Measurements from ENCODE around the gene SYT3. TPM values are rescaled to one million over a fixed set of nuclear protein-coding genes. Genes with fewer than 3 reads are reported as not detected.

Gene SYT3
- total RNA-seq, 1 experiment from 2014 or later, result not detected

DNA sequence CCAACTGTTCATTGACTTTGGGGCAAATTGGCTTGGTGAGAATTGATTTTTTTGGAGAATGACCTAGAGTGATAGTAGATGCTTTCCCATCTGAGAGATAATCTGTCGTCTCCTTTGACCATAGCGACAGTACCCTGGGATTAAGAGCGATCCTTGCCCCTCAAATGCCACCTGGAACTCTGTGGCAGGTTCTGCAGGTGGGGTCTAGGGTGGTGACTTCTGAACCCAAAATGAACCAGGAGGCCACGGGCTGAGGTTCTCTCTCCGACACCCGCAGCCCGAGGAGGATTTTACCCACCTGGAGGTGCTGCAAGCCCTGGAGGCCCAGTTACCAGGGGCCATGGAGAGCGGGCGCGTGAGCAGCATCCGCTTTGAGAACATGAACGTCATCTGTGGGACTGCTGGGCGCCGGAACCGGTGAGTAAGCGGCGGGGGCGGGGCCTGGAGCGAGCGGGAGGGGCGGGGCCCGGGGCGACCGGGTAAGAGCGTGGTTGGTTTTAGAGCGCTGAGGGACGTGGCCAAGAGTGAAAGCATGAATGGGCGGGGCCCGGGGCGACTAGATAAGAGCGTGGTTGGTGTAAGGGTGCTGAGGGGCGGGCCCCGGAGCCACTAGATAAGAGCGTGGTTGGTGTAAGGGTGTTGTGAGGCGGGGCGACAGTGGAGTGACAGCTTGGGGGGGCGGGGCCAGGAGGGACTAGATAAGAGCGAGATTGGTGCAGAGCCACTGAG, 18.2 kb upstream of the SYT3 start:
- Histone ChIP-seq H3K36me3 (no peaks in the 10 kb centered on the region), H3K27ac (no peak overlapping the region), H3K27me3 (replicated peaks) (peaks cover 27% of the 10 kb centered on the region), H3K4me3 (no peak overlapping the region), H3K9me3 (replicated peaks) (peaks cover 12% of the 10 kb centered on the region), H3K4me1 (replicated peaks) (no peaks in the 10 kb centered on the region)
- peak; percentile 18 to 68 for DNase-seq (ENCODE audit: low read depth in 1 of 2, low spot score in 2 of 2)

- H3K4me3 ChIP-seq, result no peak overlapping the region
- H3K9me3 ChIP-seq (replicated peaks), result peaks cover 12% of the 10 kb centered on the region
- no peaks in the 10 kb centered on the region for H3K36me3 ChIP-seq
- H3K27me3 ChIP-seq (replicated peaks), result peaks cover 30% of the 10 kb centered on the region
- no peaks in the 10 kb centered on the region for H3K4me1 ChIP-seq (replicated peaks)
- no peak for DNase-seq (ENCODE audit: low read depth in 1 of 2, low spot score in 2 of 2)
- H3K27ac ChIP-seq, result no peak overlapping the region
Observed at GRCh38 chr19:50657222-50657669, 17.6 kb upstream of the SYT3 start.

DNA sequence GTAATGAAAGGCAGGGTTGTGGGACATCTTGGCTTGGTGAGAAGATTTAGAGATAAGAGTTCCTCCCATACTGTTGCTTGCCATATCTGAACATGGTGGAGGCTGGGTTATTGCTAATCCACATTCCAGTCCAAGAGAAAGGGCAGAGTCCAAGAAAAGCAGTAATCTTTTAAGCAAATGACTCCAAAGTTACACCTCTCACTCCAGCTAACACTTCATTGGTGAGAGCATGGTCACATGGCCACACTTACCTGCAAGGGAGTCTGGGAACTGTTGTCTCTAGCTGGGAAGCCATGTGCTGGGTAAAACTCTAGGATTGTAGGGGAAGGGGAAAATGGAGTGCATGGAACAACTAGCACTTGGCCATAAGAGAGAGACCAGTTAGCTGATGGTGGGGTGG, 15.2 kb upstream of the SYT3 start:
- no peak for DNase-seq (ENCODE audit: low read depth in 1 of 2, low spot score in 2 of 2)
- no peak overlapping the region for H3K27ac ChIP-seq
- H3K9me3 ChIP-seq (replicated peaks), result peaks cover 12% of the 10 kb centered on the region
- no peak overlapping the region for H3K4me3 ChIP-seq
- no peaks in the 10 kb centered on the region for H3K36me3 ChIP-seq
- no peaks in the 10 kb centered on the region for H3K4me1 ChIP-seq (replicated peaks)
- H3K27me3 ChIP-seq (replicated peaks), result peaks cover 24% of the 10 kb centered on the region

DNA sequence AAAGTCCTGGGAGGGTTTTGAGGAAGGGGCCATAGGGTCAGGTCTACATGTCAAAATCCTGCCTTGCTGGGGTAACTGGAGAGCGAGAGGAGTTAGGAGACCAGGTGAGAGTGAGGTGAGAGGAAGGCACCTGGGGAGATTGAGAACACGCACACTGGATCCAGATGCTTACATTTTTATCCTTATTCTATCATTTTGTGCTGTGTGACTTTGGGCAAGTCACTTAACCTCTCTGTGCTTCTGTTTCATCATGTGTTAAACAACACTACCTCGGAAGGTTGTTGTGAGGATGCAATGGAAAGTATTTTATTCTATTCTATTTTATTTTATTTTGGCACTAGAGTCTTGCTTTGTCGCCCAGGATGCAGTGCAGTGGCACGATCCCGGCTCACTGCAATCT, 13.0 kb upstream of the SYT3 start:
- Histone ChIP-seq H3K9me3 (replicated peaks) (peaks cover 5% of the 10 kb centered on the region; the same call in 1 of the 2 replicates), H3K4me1 (replicated peaks) (no peaks in the 10 kb centered on the region), H3K27ac (no peak overlapping the region), H3K4me3 (no peak overlapping the region), H3K27me3 (replicated peaks) (peaks cover 14% of the 10 kb centered on the region), H3K36me3 (no peaks in the 10 kb centered on the region)
- no peak for DNase-seq (ENCODE audit: low read depth in 1 of 2, low spot score in 2 of 2)

DNA sequence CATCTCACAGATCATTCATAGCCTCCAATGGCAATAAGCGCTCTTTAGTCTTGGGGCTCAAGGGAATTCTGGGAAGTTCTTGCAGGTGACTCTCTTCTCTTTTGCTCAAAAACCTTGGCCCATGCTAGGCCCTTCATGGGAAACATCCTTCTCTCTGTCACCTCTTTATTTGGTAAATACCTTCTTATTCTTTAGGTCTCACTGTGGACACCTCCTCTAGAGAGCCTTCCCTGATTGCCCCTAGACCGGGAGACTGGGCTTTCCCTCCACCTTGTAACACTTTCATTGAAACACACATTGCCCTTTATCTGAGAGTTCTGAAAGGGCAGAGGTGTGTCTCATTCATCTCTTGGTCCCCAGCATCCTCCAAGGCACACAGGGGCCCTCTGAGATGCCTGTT, 11.5 kb upstream of the SYT3 start:
- no peaks in the 10 kb centered on the region for H3K36me3 ChIP-seq
- H3K27me3 ChIP-seq (replicated peaks), result peaks cover 9% of the 10 kb centered on the region
- H3K4me1 ChIP-seq (replicated peaks), result no peaks in the 10 kb centered on the region
- no peak for DNase-seq (ENCODE audit: low read depth in 1 of 2, low spot score in 2 of 2)
- 0 out of 2 replicates have a peak, but pooled peaks cover 2% of the 10 kb centered on the region for H3K9me3 ChIP-seq (replicated peaks)
- no peak overlapping the region for H3K4me3 ChIP-seq
- no peak overlapping the region for H3K27ac ChIP-seq

DNA sequence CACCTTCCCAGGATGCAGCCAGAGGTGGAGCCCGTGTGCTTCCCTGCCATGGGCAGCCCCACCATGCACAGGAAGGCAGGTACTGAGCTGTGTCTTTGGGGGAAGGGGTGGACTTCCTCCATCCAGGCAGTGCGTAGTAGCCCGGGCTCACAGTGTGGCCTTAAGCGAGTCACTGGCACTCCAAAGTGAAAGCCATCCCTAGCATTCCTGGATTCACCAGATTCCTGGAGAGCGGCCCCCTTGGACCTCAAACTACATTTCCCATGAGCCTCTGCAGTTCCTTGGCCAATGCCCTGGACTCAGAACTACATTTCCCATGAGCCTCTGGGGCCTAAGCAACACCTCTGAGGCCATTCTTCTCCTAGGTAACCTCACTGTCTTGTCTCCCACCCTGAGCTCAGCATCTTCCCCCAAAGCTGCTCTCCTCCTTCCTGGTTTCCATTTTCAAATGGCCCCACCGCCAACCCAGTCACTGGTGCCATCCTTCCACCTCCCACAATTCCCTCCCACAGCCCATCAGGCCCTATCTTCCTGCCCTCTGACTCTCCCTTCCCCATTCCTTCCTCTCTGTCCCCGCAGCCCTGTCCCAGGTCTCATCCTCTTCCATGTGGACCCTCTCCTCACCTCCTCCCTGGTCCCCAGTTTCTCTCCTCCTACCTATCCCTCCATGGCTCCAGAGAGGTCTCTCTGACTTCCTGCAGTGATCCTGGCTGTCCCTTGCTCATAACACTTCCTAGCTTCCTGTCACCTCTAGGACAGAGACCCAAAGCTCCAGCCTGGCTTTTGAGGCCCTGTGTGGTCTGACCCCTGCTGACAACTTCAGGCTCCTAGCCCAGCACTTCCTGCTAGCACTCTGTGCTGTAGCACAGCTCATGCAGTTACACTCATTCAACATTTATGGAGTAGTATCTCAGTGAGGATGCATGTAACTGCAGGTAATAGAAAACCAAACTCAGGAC, 10.0 kb upstream of the SYT3 start, which contains the start of gene C19orf81:
TSS of gene C19orf81 (plus strand) at position 13 of the 959 bp plus-strand sequence. CDS start at position 13, 0 bp downstream.
- 0 out of 2 replicates have a peak, but pooled peaks cover 2% of the 10 kb centered on the region for H3K9me3 ChIP-seq (replicated peaks)
- H3K27me3 ChIP-seq (replicated peaks), result peaks cover 9% of the 10 kb centered on the region
- H3K4me3 ChIP-seq, result no peak within 1 kb of the TSS
- no peaks in the 10 kb centered on the region for H3K36me3 ChIP-seq
- H3K27ac ChIP-seq, result no peak within 1 kb of the TSS
- no peak for DNase-seq (ENCODE audit: low read depth in 1 of 2, low spot score in 2 of 2)
- H3K4me1 ChIP-seq (replicated peaks), result no peaks in the 10 kb centered on the region

DNA sequence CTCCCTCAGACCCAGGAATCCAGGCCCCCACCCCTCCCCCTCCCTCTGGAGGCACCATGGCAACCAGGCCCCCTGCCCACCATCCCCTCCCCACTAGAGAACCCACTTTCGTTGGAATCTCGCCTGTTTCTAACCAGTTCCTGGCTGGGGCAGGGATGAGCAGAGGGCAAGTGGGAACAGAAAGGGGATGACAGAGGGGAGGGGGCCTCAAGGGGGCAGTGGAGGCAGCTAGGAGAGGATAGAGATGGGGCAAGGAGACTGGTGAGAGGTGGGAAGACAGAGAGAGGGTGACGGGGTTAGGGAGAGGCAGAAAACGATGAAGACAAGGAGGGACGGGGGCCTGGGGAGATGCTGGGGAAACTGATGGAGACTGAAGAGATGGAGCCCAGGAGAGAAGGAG, 9.0 kb upstream of the SYT3 start:
- DNase-seq (ENCODE audit: low read depth in 1 of 2, low spot score in 2 of 2), result no peak
- no peak overlapping the region for H3K4me3 ChIP-seq
- peaks cover 9% of the 10 kb centered on the region for H3K27me3 ChIP-seq (replicated peaks)
- H3K9me3 ChIP-seq (replicated peaks), result 0 out of 2 replicates have a peak, but pooled peaks cover 2% of the 10 kb centered on the region
- H3K36me3 ChIP-seq, result no peaks in the 10 kb centered on the region
- H3K4me1 ChIP-seq (replicated peaks), result no peaks in the 10 kb centered on the region
- no peak overlapping the region for H3K27ac ChIP-seq

DNA sequence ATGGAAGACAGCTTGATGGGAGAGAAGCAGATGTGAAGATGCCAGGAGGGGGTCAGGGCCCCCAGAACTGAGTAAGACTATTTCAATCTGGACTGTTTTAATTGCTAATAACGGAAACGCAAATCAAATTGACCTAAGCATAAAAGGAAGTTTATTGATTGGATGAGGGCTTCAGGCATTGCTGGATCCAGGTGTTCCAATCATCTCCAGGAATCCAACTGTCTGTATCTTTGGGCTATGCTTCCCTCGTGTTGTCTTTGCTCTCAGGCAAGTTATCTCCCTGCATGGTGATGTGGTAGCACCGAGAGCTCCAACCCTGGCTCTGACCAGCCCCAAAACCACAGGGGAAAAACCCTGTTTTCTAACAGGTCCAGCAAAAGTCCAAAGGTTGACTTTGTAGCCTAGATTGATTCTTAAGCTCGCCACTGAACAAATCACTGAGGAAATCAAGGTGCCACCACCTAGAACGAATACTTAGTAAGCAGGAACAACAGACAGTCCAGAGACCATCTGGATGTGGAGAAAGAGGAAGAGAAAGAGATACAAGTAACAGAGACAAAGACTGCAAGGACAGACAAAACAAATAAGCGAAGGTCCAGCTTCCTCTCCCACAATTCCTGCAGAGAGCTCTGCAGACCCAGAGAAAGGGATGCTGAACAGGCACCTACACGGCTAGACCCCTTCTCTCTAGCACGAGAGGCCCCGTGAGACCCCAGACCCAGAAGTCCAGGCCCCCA, 8.4 kb upstream of the SYT3 start:
- Histone ChIP-seq H3K36me3 (no peaks in the 10 kb centered on the region), H3K27me3 (replicated peaks) (peaks cover 9% of the 10 kb centered on the region), H3K27ac (no peak overlapping the region), H3K4me3 (no peak overlapping the region), H3K9me3 (replicated peaks) (0 out of 2 replicates have a peak, but pooled peaks cover 2% of the 10 kb centered on the region), H3K4me1 (replicated peaks) (no peaks in the 10 kb centered on the region)
- no peak for DNase-seq (ENCODE audit: low read depth in 1 of 2, low spot score in 2 of 2)

GRCh38 chr19:50646074-50646807, 6.6 kb upstream of the SYT3 start:
- no peaks in the 10 kb centered on the region for H3K4me1 ChIP-seq (replicated peaks)
- no peak overlapping the region for H3K27ac ChIP-seq
- H3K4me3 ChIP-seq, result no peak overlapping the region
- no peak for DNase-seq (ENCODE audit: low read depth in 1 of 2, low spot score in 2 of 2)
- no peaks in the 10 kb centered on the region for H3K36me3 ChIP-seq
- peaks cover 9% of the 10 kb centered on the region; the same call in 1 of the 2 replicates for H3K27me3 ChIP-seq (replicated peaks)
- 0 out of 2 replicates have a peak, but pooled peaks cover 2% of the 10 kb centered on the region for H3K9me3 ChIP-seq (replicated peaks)

DNA sequence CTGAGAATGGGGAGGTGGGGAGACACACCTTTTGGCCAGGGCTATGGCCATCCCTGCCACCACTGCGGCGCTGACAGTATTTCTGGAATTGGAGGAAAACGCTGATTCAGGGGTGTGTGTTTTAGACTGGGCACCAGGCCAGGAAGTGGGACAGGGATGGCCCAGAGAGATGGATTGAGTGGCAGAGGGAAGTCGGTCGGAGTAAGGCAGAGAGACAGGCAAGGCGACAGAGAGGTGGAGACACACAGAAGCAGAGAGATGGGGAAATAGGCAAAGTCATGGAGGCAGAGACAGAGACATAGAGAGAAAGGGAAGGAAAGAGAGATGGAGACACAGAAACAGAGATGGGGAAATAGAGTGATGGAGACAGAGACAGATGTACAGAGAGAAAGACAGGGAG, 5.4 kb upstream of the SYT3 start:
- Histone ChIP-seq H3K9me3 (replicated peaks) (0 out of 2 replicates have a peak, but pooled peaks cover 2% of the 10 kb centered on the region), H3K27ac (no peak overlapping the region), H3K4me1 (replicated peaks) (no peaks in the 10 kb centered on the region), H3K36me3 (no peaks in the 10 kb centered on the region), H3K27me3 (replicated peaks) (peaks cover 17% of the 10 kb centered on the region), H3K4me3 (no peak overlapping the region)
- DNase-seq (ENCODE audit: low read depth in 1 of 2, low spot score in 2 of 2), result no peak

- Histone ChIP-seq H3K27me3 (replicated peaks) (peaks cover 22% of the 10 kb centered on the region), H3K27ac (no peak overlapping the region)
Observed at GRCh38 chr19:50644315-50644915, 4.7 kb upstream of the SYT3 start.

GRCh38 chr19:50640368-50640767, 687 bp upstream of the SYT3 start:
- H3K4me3 ChIP-seq, result no peak overlapping the region
- no peaks in the 10 kb centered on the region for H3K9me3 ChIP-seq (replicated peaks)
- no peaks in the 10 kb centered on the region for H3K36me3 ChIP-seq
- no peak for DNase-seq (ENCODE audit: low read depth in 1 of 2, low spot score in 2 of 2)
- H3K4me1 ChIP-seq (replicated peaks), result no peaks in the 10 kb centered on the region
- peaks cover 43% of the 10 kb centered on the region for H3K27me3 ChIP-seq (replicated peaks)
- H3K27ac ChIP-seq, result no peak overlapping the region

More at GRCh38 chr19:50644315-50644915, 4.7 kb upstream of the SYT3 start:
- no peaks in the 10 kb centered on the region for H3K36me3 ChIP-seq
- H3K4me3 ChIP-seq, result no peak overlapping the region
- DNase-seq (ENCODE audit: low read depth in 1 of 2, low spot score in 2 of 2), result no peak
- no peaks in the 10 kb centered on the region for H3K4me1 ChIP-seq (replicated peaks)
- H3K9me3 ChIP-seq (replicated peaks), result 0 out of 2 replicates have a peak, but pooled peaks cover 2% of the 10 kb centered on the region
